Loucy (cell line): Measurements from ENCODE around the gene GEMIN8.

Experiments used
- H2AFZ ChIP-seq: fragments of 200-600 bp; sonication (generic); 2 replicates; pipeline ENCODE4 v1.6.0; 2016; ENCODE audit warnings: antibody characterized with exemption, mild to moderate bottlenecking, low read length, moderate library complexity
- H3F3A ChIP-seq: fragments of 200-600 bp; 2 replicates; pipeline ENCODE4 v1.6.0; 2016; ENCODE audit warnings: antibody characterized with exemption, low read depth, mild to moderate bottlenecking
- H3K27me3 ChIP-seq: fragments of 200-600 bp; sonication (generic); 2 replicates; pipeline ENCODE4 v1.6.1; 2014; ENCODE audit warnings: low read length, mild to moderate bottlenecking; ENCODE audit not compliant: insufficient read depth, poor library complexity, severe bottlenecking
- H3K36me3 ChIP-seq: fragments of 200-600 bp; sonication (generic); 2 replicates; pipeline ENCODE4 v1.6.1; 2016; ENCODE audit warnings: low read length; ENCODE audit not compliant: insufficient read depth
- H3K4me1 ChIP-seq: fragments of 200-600 bp; sonication (generic); 2 replicates; pipeline ENCODE4 v1.5.1; 2014; ENCODE audit warnings: low read length, mild to moderate bottlenecking; ENCODE audit not compliant: insufficient read depth, poor library complexity, severe bottlenecking
- H3K4me2 ChIP-seq: fragments of 200-600 bp; sonication (generic); 2 replicates; pipeline ENCODE4 v1.6.0; 2014; ENCODE audit warnings: antibody characterized with exemption, low read length, low read depth, mild to moderate bottlenecking; ENCODE audit not compliant: poor library complexity, severe bottlenecking
- H3K4me3 ChIP-seq: fragments of 200-600 bp; sonication (generic); 2 replicates; pipeline ENCODE4 v1.5.1; 2014; ENCODE audit warnings: low read length, mild to moderate bottlenecking, mixed read lengths; ENCODE audit not compliant: poor library complexity, severe bottlenecking
- H3K79me2 ChIP-seq: fragments of 200-600 bp; sonication (generic); 2 replicates; pipeline ENCODE4 v1.6.1; 2014; ENCODE audit warnings: low read length; ENCODE audit not compliant: insufficient read depth
- H3K9ac ChIP-seq: fragments of 200-600 bp; sonication (generic); 2 replicates; pipeline ENCODE4 v1.6.0; 2014; ENCODE audit warnings: mild to moderate bottlenecking, low read depth, low read length, moderate library complexity; ENCODE audit not compliant: poor library complexity, severe bottlenecking
- H3K9me2 ChIP-seq: fragments of 200-600 bp; sonication (generic); replicated peaks from 2 replicates; pipeline ENCODE4 v1.6.1; 2016; ENCODE audit warnings: low read depth, low read length, mixed read lengths
- H3K9me3 ChIP-seq: fragments of 200-600 bp; sonication (generic); 2 replicates; pipeline ENCODE4 v1.6.1; 2014; ENCODE audit warnings: mild to moderate bottlenecking, antibody characterized with exemption, low read length, low read depth; ENCODE audit not compliant: insufficient read depth
- H4K20me1 ChIP-seq: fragments of 200-600 bp; sonication (generic); 2 replicates; pipeline ENCODE4 v1.6.0; 2014; ENCODE audit warnings: antibody characterized with exemption, low read length, mild to moderate bottlenecking; ENCODE audit not compliant: insufficient read depth, poor library complexity, severe bottlenecking
- CTCF ChIP-seq: fragments of 200-600 bp; sonication (generic); conservative IDR thresholded peaks from 2 replicates; pipeline ENCODE4 v1.5.1; 2014; ENCODE audit warnings: mild to moderate bottlenecking, antibody characterized with exemption, low read length
- EZH2phosphoT487 ChIP-seq: fragments of 200-600 bp; IDR thresholded peaks from 2 replicates; pipeline ENCODE4 v1.6.1; 2018; ENCODE audit warnings: antibody characterized with exemption, mild to moderate bottlenecking, moderate library complexity, borderline replicate concordance

GEMIN8 gene

GRCh38 chrX:14038375-14039085 is 8.8 kb upstream of the GEMIN8 start:
- Histone ChIP-seq H3K4me1 (no peaks in the 10 kb centered on the region), H3K9ac (no peak overlapping the region), H3K79me2 (no peaks in the 10 kb centered on the region), H3K4me2 (no peak overlapping the region), H3K4me3 (no peak overlapping the region), H3K9me3 (no peaks in the 10 kb centered on the region), H3K36me3 (no peaks in the 10 kb centered on the region), H3F3A (no peaks in the 10 kb centered on the region), H4K20me1 (no peaks in the 10 kb centered on the region), H2AFZ (no peak overlapping the region), H3K27me3 (no peaks in the 10 kb centered on the region), H3K9me2 (no peaks in the 10 kb centered on the region)
- TF ChIP-seq EZH2phosphoT487, result no peak

GRCh38 chrX:14032406-14032805 is 2.7 kb upstream of the GEMIN8 start:
- peak overlapping the region; percentile 78 for H2AFZ ChIP-seq
- H3K4me2 ChIP-seq, result peak overlapping the region; percentile 35

GRCh38 chrX:14030174-14030530 is 460 bp upstream of the GEMIN8 start:
- Histone ChIP-seq H3K9ac (peak overlapping the region; percentile 84), H3K4me1 (peaks cover 12% of the 10 kb centered on the region), H3K79me2 (peaks cover 30% of the 10 kb centered on the region), H2AFZ (peak overlapping the region; percentile 93), H4K20me1 (no peaks in the 10 kb centered on the region), H3K9me2 (no peaks in the 10 kb centered on the region), H3K4me2 (peak overlapping the region; percentile 91), H3K27me3 (no peaks in the 10 kb centered on the region), H3K9me3 (no peaks in the 10 kb centered on the region), H3F3A (no peaks in the 10 kb centered on the region), H3K36me3 (no peaks in the 10 kb centered on the region), H3K4me3 (peak overlapping the region; percentile 97)
- TF ChIP-seq CTCF (no peak), EZH2phosphoT487 (no peak)

More at GRCh38 chrX:14032406-14032805, 2.7 kb upstream of the GEMIN8 start:
- Histone ChIP-seq H3K4me1 (peaks cover 7% of the 10 kb centered on the region), H3K9me2 (no peaks in the 10 kb centered on the region), H3F3A (no peaks in the 10 kb centered on the region), H3K9me3 (no peaks in the 10 kb centered on the region), H4K20me1 (no peaks in the 10 kb centered on the region), H3K4me3 (no peak overlapping the region), H3K9ac (peak overlapping the region; percentile 18), H3K36me3 (no peaks in the 10 kb centered on the region), H3K27me3 (no peaks in the 10 kb centered on the region), H3K79me2 (peaks cover 19% of the 10 kb centered on the region)
- TF ChIP-seq EZH2phosphoT487, result no peak
- TF ChIP-seq CTCF, result peak; percentile 65

- Histone ChIP-seq H3K36me3 (no peaks in the 10 kb centered on the region), H3K9ac (peak overlapping the region; percentile 84), H3F3A (no peaks in the 10 kb centered on the region), H2AFZ (peak overlapping the region; percentile 93), H3K4me1 (peaks cover 12% of the 10 kb centered on the region), H3K4me3 (peak overlapping the region; percentile 97), H4K20me1 (no peaks in the 10 kb centered on the region), H3K27me3 (no peaks in the 10 kb centered on the region), H3K4me2 (peak overlapping the region; percentile 90), H3K79me2 (peaks cover 30% of the 10 kb centered on the region), H3K9me2 (no peaks in the 10 kb centered on the region), H3K9me3 (no peaks in the 10 kb centered on the region)
- no peak for TF ChIP-seq CTCF
- TF ChIP-seq EZH2phosphoT487, result no peak
Measured at GRCh38 chrX:14029039-14029424, 660 bp downstream of the GEMIN8 start.
